DMS 273 (cell line): ENCODE measurements around the gene ZNHIT1.

ENCODE experiments used
- DNase-seq: peaks from one replicate; lab custom pipeline; 2025; ENCODE audit not compliant: unreplicated experiment; lab: John Stamatoyannopoulos, UW

Gene ZNHIT1

DNA sequence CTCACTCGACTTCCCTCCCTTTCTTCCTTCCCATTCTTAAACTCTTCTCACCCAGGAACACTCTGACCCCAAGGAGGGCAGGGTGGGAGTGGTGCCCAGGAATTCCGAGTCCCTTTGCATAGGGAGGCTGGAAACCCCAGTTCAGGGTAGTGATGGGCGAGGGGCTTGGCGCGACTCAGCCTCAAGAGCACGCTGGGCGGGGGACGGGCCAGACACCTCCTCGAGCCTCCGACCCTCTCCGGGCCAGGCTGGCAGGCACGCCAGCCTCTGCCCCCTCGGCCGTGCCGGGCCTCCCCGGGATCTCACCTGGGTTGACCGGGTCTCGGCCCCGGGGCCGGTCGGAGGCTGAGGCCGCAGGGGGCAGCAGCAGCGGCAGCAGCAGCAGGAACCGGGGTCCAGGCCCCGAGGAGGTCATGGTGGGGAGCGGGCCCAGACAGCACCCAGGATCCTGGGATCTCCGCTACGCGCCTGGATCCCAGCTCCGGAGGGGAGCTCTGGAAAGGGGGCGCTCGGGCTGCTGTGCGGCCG is 1.0 kb upstream of the ZNHIT1 start:
- no peak for DNase-seq

DNA sequence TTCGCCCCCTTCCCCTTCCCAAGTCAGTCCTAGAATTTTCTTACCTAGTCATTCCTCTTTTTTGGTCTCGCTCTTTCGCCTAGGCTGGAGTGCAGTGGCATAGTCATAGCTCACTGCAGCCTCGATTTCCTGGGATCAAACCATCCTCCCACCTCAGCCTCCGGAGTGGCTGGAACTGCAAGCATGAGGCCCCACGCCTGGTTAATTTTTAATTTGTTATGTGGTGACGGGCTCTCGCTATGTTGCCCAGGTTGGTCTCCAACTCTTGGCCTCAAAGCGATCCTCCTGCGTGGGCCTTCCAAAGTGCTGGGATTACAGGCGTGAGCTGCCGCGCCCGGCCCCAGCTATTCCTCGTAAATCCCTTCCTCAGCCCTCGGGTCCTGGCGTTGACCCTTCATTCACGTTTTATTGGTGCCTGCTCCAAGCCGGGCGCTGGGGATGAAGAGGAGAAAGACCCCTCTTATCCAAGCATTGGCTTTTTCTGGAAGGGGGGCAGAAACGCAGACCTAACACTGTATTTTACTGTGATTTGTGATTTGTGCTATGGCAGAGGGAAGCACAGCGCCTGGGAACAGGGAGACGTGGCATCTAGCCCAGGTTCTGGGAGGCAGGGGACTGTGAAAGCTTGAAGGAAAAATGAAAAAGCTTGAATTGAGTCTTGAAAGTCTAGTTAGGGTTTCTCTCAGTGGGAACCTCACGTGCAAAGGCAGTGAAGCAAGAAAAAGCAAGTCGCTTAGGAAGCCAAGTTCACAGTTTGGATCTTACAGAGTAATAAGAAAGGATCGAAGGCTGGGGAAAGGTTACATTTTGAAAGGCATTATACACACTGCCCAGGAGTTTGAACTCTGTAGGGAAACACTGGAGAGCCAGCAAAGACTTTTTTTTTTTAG is 516 bp downstream of the ZNHIT1 start:
- peak; percentile 68 for DNase-seq

DNA sequence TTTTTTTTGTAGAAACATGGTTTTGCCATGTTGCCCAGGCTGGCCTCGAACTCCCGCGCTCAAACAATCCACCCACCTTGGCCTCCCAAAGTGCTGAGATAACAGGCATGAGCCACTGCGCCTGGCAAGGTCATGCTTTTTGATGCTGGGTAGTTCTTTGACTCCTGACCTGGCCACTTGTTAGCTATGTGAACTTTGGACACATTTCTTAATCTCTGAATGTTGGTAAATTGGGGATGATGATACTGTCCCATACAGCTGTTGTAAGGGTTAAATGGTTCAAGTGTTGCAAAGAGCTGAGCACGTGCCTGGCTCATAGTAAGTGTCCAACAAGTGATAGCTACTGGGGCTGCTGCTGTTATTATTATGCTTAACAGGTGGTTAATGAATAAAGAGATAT is 2.3 kb downstream of the ZNHIT1 start:
- no peak for DNase-seq

GRCh38 chr7:101222275-101222830 is 4.4 kb downstream of the ZNHIT1 start:
- no peak for DNase-seq

- DNase-seq = no peak
Measured at GRCh38 chr7:101223528-101223927, 5.6 kb downstream of the ZNHIT1 start.

DNA sequence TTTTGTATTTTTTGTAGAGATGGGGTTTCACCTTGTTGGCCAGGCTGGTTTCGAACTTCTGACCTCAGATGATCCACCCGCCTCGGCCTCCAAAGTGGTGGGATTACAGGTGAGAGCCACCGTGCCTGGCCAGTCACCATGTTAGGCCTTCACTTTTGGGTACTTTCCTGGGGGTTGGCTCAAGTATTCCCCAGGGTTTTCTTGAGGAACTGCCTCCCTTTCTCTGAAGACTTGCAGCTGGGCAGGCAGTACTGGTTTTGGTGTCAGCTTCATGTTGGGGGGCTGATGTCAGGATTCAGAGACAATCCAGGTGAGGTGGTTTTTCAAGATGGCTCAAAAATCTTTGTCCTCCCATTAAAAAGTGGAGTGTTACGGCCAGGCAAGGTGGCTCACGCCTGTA is 7.7 kb downstream of the ZNHIT1 start:
- no peak for DNase-seq

GRCh38 chr7:101226721-101227120 is 8.8 kb downstream of the ZNHIT1 start:
- no peak for DNase-seq

DNA sequence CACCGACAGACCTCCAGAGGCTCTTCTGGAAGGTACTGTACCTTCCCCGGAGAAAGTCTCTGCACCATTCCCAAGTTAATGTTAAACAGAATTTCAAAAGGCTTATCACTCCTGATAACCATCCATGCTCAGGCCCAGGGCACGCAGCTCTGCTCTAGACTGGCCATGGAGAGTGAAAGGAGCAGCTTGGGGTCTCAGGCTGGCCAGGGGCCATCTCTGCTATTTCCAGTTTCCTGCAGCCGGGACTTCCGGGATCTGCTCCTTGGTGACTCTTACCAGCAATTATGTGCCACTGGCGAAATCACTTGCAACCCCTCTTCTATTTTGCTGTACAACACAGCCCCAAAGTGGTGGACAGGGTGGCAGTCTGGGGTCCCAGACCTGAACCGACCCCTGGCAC is 13.7 kb downstream of the ZNHIT1 start:
- no peak for DNase-seq

GRCh38 chr7:101232141-101232850 is 14.3 kb downstream of the ZNHIT1 start:
- peak; percentile 59 for DNase-seq

- DNase-seq = no peak
Measured at GRCh38 chr7:101233907-101234547, 16.1 kb downstream of the ZNHIT1 start.

DNA sequence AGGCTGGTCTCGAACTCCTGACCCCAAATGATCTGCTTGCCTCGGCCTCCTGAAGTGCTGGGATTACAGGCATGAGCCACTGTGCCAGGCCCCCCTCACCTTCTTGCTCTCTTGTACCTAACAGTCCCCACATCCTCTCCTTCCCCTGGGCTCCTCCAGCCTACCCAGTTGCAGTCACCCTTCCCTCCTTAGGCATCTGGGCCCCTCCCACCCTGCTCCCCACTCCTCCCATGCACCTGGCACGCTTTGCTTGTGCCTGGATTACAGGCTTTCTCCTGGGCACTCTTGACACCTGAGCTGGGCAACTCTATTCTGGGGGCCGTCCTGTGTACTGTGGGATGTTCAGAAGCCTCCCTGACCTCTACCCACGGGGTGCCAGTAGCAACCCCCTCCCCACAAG is 16.7 kb downstream of the ZNHIT1 start:
- peak; percentile 47 for DNase-seq

DNA sequence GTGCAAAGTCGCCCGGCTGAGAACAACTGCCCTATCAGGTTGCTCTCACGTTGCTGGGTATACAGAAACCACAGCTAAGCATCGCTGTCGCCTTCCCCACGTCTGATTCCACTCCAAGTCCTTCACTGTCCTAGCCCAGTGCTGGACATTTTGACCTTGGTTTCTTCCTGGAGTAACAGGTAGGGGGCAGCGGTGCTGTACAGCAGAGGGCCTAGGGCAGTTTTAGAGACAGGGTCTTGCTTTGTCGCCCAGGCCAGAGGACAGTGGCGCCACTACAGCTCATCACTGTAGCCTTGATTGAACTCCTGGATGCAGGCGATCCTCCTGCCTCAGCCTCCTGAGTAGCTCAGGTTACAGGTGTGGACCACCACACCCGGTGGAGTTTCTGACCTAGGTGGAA is 17.1 kb downstream of the ZNHIT1 start:
- DNase-seq = peak; percentile 42

DNA sequence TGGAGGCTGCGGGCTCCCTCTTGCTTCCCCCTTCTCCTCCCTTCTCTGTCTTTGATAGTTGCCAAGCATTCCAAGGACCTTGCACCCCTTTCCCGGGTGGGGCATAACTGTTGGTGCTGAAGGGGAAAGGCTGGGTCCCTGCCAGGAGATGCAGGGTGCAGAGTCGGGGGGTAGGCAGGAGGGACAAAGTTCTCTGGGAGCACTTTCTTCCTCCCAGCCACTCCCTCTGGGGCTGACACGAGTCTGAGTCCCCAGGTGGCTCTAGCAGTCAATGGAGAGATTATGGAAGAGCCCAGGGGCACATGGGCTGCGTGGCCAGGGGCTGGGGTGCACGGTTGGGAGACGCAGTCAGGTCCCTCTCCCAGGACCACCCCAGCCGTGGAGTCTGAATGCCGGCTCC is 17.6 kb downstream of the ZNHIT1 start:
- no peak for DNase-seq

GRCh38 chr7:101236292-101236835 is 18.4 kb downstream of the ZNHIT1 start:
- no peak for DNase-seq

DNA sequence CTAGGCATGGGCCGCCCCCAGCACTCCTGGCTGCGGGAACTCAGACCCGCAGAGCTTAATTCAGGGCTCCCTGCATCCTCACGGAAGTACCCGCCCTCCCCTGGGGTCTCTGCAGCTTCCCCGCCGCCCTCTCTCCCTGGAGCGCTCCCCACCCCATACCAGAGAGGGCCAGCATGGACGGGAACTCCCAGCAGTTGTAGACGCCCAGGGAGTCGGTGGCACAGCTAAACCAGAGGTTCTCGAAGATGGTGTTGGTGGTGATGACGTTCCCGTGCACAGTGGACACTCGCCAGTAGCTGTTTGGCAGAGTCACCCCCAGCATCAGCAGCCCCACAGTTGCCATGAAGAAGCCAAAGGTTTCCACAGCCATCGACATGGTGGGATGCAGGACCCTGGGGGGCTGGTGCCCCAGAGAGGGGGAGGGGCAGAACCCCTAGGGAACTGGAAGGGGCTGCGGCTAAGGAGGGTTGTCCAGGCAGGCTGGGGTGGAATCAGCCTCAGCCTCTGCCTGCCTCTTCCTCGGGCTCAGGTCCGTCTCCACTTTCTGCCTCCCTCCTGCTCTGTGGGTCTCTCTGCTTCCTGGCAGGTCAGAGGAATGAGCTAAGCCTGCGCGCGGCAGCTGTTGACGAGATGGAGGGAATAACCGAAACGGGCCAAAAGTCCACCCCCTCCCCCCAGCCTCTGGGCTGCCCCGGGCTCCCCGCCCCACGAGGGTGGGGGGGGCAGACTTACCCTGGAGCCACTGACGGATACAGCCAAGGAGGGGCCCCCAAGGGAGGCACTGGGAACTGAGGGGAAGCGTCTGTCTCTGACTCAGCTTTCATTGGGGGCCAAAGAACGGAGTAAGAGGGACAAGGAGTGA is 19.5 kb downstream of the ZNHIT1 start, which contains the start of gene CLDN15:
Gene CLDN15 (minus strand): TSS at position 597 of the 862 bp plus-strand sequence. CDS start 221 bp downstream, at position 376.
- DNase-seq = peak; percentile 44

DNA sequence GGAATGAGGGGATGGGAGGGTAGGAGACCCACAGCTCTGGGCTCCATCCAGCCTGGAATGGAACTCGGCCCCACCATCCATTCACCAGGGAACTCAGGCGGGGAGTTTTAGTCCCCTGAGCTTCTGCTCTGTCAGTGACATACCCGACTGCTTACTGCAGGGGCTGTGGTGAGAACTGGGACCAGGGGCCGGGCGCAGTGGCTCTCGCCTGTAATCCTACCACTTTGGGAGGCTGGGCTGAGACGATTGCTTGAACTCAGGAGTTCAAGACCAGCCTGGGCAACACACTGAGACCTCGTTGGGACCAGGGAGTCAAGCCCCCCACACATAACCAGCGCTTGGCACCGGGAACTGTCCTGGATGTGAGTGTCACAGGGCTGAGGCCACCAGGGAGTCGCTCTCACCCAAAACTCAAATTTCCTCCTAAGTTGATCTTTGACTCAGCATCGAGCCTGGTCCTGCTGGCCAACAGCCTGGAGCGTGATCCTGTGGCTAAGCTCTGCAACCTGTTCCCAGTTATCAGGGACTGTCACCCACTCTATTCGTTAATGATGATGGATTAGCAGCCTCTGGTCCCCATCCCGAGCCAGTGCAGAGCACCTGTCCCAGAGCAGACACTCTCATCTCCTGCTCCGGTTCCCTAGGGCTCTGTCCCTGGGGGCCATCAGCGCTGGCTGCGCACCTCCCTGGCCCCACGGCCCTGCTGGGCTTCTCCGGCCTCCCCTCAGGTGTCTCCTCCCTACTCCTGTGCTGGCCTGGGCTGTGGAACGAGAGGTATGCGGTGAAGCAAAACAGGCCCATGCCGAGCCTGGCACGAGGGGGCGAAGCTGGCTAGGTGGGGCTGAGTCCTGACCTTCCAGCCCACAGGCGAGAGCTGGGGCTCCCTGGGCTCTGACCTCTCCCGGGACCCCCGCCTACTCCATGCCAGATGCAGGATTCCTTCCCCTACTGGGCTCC is 20.5 kb downstream of the ZNHIT1 start:
- DNase-seq = no peak

- DNase-seq = no peak
Measured at GRCh38 chr7:101239191-101239950, 21.4 kb downstream of the ZNHIT1 start.

DNA sequence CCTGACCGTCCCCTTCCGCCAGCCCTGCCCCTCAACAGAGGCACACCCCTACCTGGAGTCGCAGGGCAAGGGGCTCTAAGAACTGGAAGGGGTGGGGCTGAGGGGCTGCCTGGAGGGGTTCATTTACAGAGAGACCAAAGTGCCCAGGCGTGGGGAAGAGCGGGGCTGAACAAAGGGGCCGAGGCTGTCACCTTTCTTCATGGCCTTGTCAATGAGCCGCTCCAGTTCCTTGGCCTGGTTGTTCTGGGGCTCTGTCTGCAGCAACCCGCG is 21.9 kb downstream of the ZNHIT1 start:
- no peak for DNase-seq
